ENCODE measurements around the gene ZNF354C. TPM values are rescaled to one million over a fixed set of nuclear protein-coding genes. Genes with fewer than 3 reads are reported as not detected.

ZNF354C gene
- total RNA-seq, 1 donor from 2014 or later: 11.4 TPM

DNA sequence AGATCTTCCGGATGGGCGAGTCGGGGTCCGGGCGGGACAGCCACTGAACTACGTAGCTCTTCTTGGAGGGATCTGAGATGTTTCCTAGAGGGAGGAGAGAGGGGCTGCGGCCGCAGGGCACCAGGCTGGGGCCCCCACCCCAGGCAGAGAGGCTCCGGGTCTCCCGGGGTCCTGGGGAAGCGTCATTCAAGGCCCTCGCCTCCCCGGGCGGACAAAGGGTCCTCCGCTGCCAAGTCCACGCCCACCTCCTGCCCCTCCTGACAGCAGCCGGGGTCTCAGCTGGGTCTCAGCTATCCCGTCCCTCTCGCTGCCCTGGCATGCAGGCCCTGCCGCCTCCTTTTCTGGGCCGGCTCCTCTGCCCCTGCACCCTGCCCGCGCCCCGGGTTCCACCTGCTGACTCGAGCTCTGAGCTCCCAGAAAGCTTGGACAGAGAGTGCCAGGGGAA lies 61.5 kb downstream of the ZNF354C start:
- Mint-ChIP-seq H3K27me3 (ENCODE audit: unreplicated experiment) (peaks cover 4% of the 10 kb centered on the region), H3K36me3 (ENCODE audit: unreplicated experiment) (peaks cover 7% of the 10 kb centered on the region), H3K9me3 (ENCODE audit: unreplicated experiment) (peaks cover 2% of the 10 kb centered on the region), H3K4me1 (ENCODE audit: low read depth, unreplicated experiment) (no peaks in the 10 kb centered on the region), H3K27ac (ENCODE audit: unreplicated experiment) (no peak overlapping the region), H3K4me3 (ENCODE audit: unreplicated experiment) (no peak overlapping the region)
- TF ChIP-seq, protein P1, sequence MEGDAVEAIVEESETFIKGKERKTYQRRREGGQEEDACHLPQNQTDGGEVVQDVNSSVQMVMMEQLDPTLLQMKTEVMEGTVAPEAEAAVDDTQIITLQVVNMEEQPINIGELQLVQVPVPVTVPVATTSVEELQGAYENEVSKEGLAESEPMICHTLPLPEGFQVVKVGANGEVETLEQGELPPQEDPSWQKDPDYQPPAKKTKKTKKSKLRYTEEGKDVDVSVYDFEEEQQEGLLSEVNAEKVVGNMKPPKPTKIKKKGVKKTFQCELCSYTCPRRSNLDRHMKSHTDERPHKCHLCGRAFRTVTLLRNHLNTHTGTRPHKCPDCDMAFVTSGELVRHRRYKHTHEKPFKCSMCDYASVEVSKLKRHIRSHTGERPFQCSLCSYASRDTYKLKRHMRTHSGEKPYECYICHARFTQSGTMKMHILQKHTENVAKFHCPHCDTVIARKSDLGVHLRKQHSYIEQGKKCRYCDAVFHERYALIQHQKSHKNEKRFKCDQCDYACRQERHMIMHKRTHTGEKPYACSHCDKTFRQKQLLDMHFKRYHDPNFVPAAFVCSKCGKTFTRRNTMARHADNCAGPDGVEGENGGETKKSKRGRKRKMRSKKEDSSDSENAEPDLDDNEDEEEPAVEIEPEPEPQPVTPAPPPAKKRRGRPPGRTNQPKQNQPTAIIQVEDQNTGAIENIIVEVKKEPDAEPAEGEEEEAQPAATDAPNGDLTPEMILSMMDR (IDR thresholded peaks at IDR 0.05; ENCODE audit: partially characterized antibody, unreplicated experiment): no peak
- DNase-seq: no peak

DNA sequence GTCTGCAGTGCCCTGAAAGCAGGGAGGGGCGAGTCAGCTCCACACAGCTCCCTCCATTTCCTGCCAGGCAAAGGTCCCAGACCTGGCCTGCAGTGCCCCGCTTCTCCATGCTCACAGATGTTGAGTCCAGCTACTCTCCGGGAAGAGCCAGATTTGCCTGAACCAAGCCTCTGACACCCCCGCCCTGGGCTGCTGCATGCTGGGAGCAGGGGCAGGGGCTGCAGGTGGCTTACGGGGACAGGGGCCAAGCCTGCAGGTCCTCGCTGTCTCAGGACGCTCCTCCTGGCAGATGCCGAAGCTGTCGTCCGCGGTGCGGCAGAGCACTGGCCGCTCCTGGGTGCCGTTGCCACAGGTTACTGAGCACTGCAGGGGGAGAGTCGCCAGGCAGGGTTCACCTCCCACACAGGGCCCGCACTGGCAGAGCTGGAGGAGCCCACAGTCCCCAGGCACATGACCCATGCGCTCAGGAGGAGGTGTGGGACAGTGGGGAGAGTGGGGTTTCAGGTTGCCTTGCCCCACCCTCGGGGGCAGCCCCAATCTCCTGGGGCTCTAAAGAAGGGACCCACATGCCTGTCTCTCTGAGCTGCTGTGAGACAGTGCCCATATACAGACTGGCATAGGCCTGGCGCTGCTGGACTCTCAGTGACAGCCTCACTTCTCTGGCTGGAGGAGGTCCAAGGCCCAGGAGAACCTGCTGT lies 62.4 kb downstream of the ZNF354C start:
- TF ChIP-seq, protein P1 (IDR thresholded peaks at IDR 0.05; ENCODE audit: partially characterized antibody, unreplicated experiment): no peak
- Mint-ChIP-seq H3K4me1 (ENCODE audit: low read depth, unreplicated experiment) (no peaks in the 10 kb centered on the region), H3K4me3 (ENCODE audit: unreplicated experiment) (no peak overlapping the region), H3K36me3 (ENCODE audit: unreplicated experiment) (peaks cover 7% of the 10 kb centered on the region), H3K27me3 (ENCODE audit: unreplicated experiment) (peaks cover 4% of the 10 kb centered on the region), H3K9me3 (ENCODE audit: unreplicated experiment) (peaks cover 2% of the 10 kb centered on the region), H3K27ac (ENCODE audit: unreplicated experiment) (no peak overlapping the region)
- DNase-seq: no peak

DNA sequence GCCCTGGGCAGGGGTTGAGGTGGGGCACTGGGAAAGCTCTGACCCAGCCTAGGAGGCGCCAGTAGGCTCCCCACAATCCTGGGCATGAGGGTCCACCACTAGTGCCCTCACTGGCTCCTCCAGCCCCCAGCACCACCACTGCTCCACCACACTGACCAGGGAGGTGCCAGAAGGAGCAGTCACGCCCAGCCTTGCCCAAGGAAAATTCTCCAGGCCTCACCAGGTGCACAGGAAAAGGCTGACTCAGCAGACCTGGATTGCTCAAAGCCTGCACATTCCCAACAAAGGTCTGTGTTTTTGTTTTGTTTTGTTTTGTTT lies 62.9 kb downstream of the ZNF354C start:
- H3K4me3 Mint-ChIP-seq (ENCODE audit: unreplicated experiment): no peak overlapping the region
- H3K27ac Mint-ChIP-seq (ENCODE audit: unreplicated experiment): no peak overlapping the region
- peaks cover 5% of the 10 kb centered on the region for H3K27me3 Mint-ChIP-seq (ENCODE audit: unreplicated experiment)
- no peak for DNase-seq
- H3K9me3 Mint-ChIP-seq (ENCODE audit: unreplicated experiment): peaks cover 4% of the 10 kb centered on the region
- TF ChIP-seq, protein P1 (IDR thresholded peaks at IDR 0.05; ENCODE audit: partially characterized antibody, unreplicated experiment): no peak
- H3K36me3 Mint-ChIP-seq (ENCODE audit: unreplicated experiment): peaks cover 7% of the 10 kb centered on the region
- H3K4me1 Mint-ChIP-seq (ENCODE audit: low read depth, unreplicated experiment): no peaks in the 10 kb centered on the region

DNA sequence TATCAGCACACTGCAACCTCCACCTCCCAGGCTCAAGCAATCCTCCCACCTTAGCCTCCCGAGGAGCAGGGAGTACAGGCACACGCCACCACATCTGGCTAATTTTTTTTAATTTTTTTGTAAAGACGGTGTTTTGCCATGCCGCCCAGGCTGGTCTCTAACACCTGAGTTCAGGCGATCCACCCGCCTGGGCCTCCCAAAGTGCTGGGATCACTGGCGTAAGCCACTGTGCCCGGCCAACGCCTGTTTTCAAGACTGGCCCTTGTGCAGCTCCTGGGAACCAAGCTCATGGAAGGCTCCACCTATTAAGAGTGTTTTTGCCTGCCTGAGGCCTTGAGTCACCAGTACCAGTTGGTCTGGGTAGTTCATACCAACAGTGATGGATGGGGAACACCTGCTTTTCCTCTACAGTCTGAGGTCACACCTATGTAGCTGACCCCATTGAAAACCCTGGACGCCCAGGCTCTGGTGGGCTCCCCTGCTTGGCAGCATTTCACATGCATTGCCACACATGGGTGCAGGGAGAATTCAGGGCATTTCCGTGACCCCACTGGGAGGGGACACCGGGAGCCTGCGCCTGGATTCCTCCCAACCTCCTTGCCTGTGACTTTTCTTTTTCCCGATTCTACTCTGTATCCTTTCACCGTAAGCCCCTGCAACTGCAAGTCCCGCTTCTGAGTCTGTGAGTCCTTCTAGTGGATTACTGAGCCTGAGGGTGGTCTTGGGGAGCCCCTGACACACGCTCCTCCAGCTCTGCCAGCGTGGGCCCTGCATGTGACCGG lies 63.5 kb downstream of the ZNF354C start:
- peaks cover 7% of the 10 kb centered on the region for H3K36me3 Mint-ChIP-seq (ENCODE audit: unreplicated experiment)
- H3K27ac Mint-ChIP-seq (ENCODE audit: unreplicated experiment): no peak overlapping the region
- H3K9me3 Mint-ChIP-seq (ENCODE audit: unreplicated experiment): peaks cover 6% of the 10 kb centered on the region
- H3K4me1 Mint-ChIP-seq (ENCODE audit: low read depth, unreplicated experiment): no peaks in the 10 kb centered on the region
- TF ChIP-seq, protein P1 (IDR thresholded peaks at IDR 0.05; ENCODE audit: partially characterized antibody, unreplicated experiment): no peak
- DNase-seq: no peak
- peaks cover 7% of the 10 kb centered on the region for H3K27me3 Mint-ChIP-seq (ENCODE audit: unreplicated experiment)
- no peak overlapping the region for H3K4me3 Mint-ChIP-seq (ENCODE audit: unreplicated experiment)
